HUES48 (cell line): Measurements from ENCODE around the gene ATXN7L1.
A peak's percentile ranks its signal among the peaks of the same experiment; 100 is the strongest.
"Not testable (repeated sequence)": the region's sequence is repeated elsewhere in the genome, so short reads cannot be mapped to it uniquely, and the experiment has no call there.

Source experiments
- H3K27ac ChIP-seq: one replicate; pipeline ENCODE4 v1.7.0; 2013; ENCODE audit warnings: low read depth, low read length, inconsistent platforms
- H3K27me3 ChIP-seq: 2 replicates; pipeline ENCODE4 v1.6.1; 2013; ENCODE audit warnings: mild to moderate bottlenecking, low read length; ENCODE audit not compliant: control insufficient read depth, insufficient read depth
- H3K36me3 ChIP-seq: 2 replicates; pipeline ENCODE4 v1.6.1; 2013; ENCODE audit warnings: low read length; ENCODE audit not compliant: control insufficient read depth, insufficient read depth
- H3K4me1 ChIP-seq: 2 replicates; pipeline ENCODE4 v1.6.1; 2013; ENCODE audit warnings: mild to moderate bottlenecking, low read length; ENCODE audit not compliant: control insufficient read depth, insufficient read depth
- H3K4me3 ChIP-seq: 2 replicates; pipeline ENCODE4 v1.5.1; 2013; ENCODE audit warnings: mild to moderate bottlenecking, low read depth, low read length
- H3K9ac ChIP-seq: 2 replicates; pipeline ENCODE4 v1.6.1; 2013; ENCODE audit warnings: mild to moderate bottlenecking, low read depth, low read length, moderate library complexity
- H3K9me3 ChIP-seq: 2 replicates; pipeline ENCODE4 v1.6.1; 2013; ENCODE audit warnings: low read length; ENCODE audit not compliant: control insufficient read depth, insufficient read depth

The ATXN7L1 gene

DNA sequence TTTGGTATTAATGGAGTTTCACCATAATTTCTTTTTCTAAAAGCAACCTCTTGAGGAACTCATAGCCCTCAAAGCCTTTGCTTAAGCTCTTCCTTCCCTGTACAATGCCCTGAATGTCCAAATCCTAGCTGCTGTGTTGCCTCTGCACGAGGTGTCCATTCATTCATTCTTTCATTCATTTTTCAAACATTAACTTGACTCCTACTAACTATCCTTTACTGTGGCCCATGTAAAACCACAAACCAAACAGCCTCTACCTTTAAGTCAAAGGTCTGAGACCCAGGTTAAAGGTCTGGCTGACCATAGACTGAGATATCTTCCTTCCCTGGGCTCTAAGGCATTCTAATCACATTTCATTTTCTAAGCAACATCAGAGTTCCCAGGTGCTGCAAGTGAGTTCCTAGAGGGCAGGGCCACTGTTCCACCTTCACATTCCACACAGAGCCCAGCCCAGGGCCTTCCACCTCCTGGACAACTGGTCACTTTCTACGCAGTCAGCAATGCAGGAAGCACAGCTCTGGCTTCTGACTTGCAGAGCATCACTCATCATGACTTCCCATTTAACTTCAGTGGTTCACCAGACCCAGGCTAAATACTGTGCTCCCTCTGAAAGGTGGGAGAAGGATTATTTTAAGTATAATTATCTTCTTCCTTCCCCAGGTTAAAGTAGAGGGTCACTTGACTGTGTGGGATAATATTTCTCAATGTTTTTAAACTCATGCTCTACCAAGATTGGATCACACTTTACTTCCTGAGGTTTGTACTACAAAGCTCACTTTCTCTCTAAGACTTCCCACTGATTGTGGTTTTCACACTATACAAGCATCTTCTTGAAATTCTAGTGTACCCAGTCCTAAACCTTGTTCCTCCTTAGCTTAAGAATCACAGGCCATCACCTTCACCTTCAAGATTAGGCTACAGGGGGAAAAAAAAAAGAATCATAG, 19.1 kb downstream of the ATXN7L1 start:
- Histone ChIP-seq H3K36me3 (no peaks in the 10 kb centered on the region), H3K4me1 (peaks cover 16% of the 10 kb centered on the region), H3K9me3 (no peaks in the 10 kb centered on the region), H3K27me3 (no peaks in the 10 kb centered on the region), H3K9ac (no peak overlapping the region), H3K4me3 (no peak overlapping the region), H3K27ac (no peak overlapping the region)

DNA sequence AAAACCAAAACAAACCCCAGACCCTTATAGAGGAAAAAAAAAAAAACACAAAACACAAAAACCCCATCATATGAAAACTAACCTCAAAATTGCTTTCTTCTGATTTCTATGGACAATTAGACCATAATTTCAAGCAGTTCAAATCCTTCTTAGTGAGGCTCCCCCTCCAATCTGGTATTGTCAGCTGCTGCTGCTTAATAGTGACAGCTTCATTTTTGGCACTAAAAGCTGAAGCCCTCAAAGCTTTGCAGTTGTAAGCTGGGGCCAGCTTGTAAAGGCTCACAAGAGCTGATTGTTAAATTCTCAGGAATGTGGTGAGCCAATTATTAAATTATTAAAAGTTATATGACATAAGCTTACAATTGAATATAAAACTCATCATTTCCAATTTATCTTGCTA, 21.9 kb downstream of the ATXN7L1 start:
- Histone ChIP-seq H3K27ac (no peak overlapping the region), H3K27me3 (no peaks in the 10 kb centered on the region), H3K9me3 (no peaks in the 10 kb centered on the region), H3K4me3 (no peak overlapping the region), H3K36me3 (no peaks in the 10 kb centered on the region), H3K4me1 (peaks cover 29% of the 10 kb centered on the region), H3K9ac (no peak overlapping the region)

DNA sequence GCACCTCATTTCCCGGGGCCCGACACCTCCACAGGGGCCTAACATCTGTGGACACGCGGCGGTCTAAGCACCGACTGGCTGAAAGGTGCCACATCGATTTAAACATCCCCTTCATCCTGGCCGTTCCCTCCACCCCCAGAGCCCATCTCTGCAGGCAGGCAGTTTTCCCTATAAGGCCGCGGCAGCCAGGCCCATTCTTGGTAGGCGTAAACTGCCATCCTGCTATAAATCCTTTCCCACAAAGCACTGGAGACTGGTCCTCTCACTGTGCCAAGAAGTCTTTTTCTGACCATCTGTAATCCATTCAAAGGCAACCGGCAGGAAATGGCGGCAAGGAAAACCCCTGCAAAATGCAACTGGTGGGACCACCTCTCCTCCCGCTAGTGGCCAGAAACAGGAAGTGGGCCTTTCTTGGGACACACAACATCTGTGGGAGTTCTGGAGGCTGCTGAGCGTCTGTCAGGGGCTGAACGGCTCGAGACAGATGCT, 22.4 kb downstream of the ATXN7L1 start:
- Histone ChIP-seq H3K9me3 (no peaks in the 10 kb centered on the region), H3K27me3 (no peaks in the 10 kb centered on the region), H3K9ac (no peak overlapping the region), H3K4me1 (peaks cover 34% of the 10 kb centered on the region), H3K4me3 (no peak overlapping the region), H3K36me3 (no peaks in the 10 kb centered on the region), H3K27ac (no peak overlapping the region)

DNA sequence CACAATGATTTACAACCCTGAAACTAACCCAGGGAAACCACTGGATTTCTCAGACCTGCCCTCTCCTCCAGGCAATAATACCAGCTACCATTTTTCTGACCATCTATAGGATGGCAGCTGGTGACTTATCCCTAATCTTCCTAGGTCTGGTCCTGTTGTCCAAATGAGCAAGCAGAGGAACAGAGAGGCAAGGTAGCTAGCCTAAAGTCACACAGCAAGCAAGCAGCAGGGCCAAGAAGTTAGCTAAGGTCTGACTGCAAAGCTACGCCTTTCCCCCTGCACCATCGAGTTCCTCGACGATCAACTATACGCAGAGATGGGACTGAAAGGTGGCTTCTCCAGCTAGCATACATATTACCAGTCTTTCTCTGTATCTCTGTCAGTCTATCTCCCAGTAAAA, 25.3 kb downstream of the ATXN7L1 start:
- H3K9ac ChIP-seq, result no peak overlapping the region
- no peaks in the 10 kb centered on the region for H3K36me3 ChIP-seq
- H3K27me3 ChIP-seq, result no peaks in the 10 kb centered on the region
- peaks cover 41% of the 10 kb centered on the region for H3K4me1 ChIP-seq
- no peaks in the 10 kb centered on the region for H3K9me3 ChIP-seq
- H3K4me3 ChIP-seq, result no peak overlapping the region
- H3K27ac ChIP-seq, result no peak overlapping the region

DNA sequence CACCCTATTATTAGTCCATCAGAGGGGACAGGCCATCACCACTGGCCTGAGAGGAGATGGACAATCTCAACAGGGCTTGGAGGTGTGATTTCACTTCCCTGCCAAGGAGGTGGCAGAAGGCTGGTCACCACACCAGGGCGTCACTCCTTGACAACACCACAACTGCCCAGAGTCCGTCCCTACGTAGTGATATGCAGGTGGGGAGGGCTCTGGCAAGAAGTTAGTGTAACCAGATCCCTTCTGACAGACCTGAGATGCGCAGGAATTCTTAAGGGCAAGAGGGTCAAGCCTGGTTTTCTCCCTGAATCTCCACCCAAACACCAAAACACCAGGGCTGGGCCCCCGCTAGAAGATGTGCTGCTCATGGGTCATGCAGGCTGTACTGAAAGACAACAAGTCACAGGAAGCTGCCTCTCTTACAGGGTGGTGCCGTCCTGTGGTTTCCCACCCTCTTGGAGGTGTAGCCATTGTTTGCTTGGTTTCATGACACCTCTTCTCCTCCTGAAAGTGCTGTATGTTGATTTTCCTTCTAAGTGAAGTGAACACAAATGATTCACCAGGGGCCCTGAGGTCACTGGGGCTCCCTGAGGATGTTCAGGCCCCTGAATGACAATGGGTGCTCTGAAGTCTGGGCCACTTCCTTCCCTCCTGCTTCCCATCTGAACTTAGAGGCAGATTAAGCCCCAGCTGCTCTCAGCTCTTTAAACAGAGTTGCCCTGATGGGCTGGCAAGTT, 27.1 kb downstream of the ATXN7L1 start:
- no peaks in the 10 kb centered on the region for H3K36me3 ChIP-seq
- no peak overlapping the region for H3K4me3 ChIP-seq
- H3K27ac ChIP-seq, result peak overlapping the region; percentile 96
- peaks cover 41% of the 10 kb centered on the region for H3K4me1 ChIP-seq
- H3K27me3 ChIP-seq, result no peaks in the 10 kb centered on the region
- H3K9me3 ChIP-seq, result no peaks in the 10 kb centered on the region
- H3K9ac ChIP-seq, result no peak overlapping the region

DNA sequence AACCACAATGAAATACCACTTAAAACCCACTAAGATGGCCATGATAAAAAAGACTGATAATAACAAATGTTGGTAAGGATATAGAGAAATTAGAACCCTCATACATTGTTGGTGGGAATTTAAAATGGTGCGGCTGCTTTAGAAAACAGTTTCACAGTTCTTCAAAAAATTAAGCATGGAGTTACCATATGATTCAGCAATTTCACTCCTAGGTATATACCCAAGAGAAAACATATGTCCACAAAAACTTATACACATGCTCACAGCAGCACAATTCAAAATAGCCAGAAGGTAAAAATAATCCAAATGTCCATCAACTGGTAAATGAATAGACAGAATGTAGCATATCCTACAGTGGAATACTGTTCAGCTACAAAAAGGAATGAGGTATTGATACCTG, 30.0 kb downstream of the ATXN7L1 start:
- no peaks in the 10 kb centered on the region for H3K27me3 ChIP-seq
- H3K36me3 ChIP-seq, result no peaks in the 10 kb centered on the region
- H3K4me3 ChIP-seq, result no peak overlapping the region
- peaks cover 31% of the 10 kb centered on the region for H3K4me1 ChIP-seq
- H3K27ac ChIP-seq, result no peak overlapping the region
- H3K9me3 ChIP-seq, result no peaks in the 10 kb centered on the region
- no peak overlapping the region for H3K9ac ChIP-seq

- peaks cover 19% of the 10 kb centered on the region for H3K4me1 ChIP-seq
- H3K27ac ChIP-seq, H3K9ac ChIP-seq, H3K36me3 ChIP-seq, H3K4me3 ChIP-seq, H3K9me3 ChIP-seq, H3K27me3 ChIP-seq: not testable (repeated sequence)
These were observed 31.7 kb downstream of the ATXN7L1 start for GRCh38 chr7:105844681-105845080.

GRCh38 chr7:105841866-105842265, 34.5 kb downstream of the ATXN7L1 start:
- Histone ChIP-seq H3K27ac (no peak overlapping the region), H3K4me1 (peaks cover 33% of the 10 kb centered on the region), H3K9me3 (no peaks in the 10 kb centered on the region), H3K4me3 (no peak overlapping the region), H3K27me3 (no peaks in the 10 kb centered on the region), H3K9ac (no peak overlapping the region), H3K36me3 (no peaks in the 10 kb centered on the region)

DNA sequence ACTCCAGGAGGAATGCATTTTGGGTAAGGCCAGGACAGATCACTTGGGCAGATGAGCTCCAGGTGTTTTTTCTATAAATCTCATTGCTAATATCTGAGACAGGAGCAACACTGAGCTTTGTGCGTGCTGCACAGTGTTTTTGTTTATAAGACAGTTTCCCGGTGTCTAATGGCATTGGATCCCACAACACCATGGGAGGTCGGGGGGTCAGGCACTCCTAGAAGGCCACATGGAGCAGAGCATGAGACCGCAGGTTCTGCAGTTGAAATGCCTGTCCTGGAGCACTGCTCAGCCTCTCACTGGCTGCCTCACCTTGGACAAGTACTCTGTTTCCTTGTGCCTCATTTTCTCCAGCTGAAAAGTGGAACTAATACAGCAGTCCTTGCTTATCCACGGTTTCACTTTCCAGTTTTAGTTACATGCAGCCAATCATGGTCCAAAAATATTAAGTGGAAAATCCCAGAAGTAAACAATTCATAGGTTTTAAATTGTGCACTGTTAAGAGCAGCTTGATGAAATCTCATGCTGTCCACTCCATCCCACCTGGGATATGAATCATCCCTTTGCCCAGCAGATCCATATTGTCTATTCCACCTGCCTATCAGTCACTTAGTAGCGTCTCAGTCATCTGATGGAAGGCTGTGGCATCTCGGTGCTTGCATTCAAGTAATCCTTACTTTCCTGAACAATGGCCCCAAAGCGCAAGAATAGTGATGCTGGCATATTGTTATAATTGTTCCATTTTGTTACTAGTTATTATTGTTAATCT, 35.2 kb downstream of the ATXN7L1 start:
- Histone ChIP-seq H3K4me1 (peaks cover 37% of the 10 kb centered on the region), H3K9ac (no peak overlapping the region), H3K36me3 (no peaks in the 10 kb centered on the region), H3K4me3 (no peak overlapping the region), H3K27me3 (no peaks in the 10 kb centered on the region), H3K9me3 (no peaks in the 10 kb centered on the region), H3K27ac (no peak overlapping the region)

GRCh38 chr7:105839266-105839665, 37.1 kb downstream of the ATXN7L1 start:
- H3K4me1 ChIP-seq, result peaks cover 43% of the 10 kb centered on the region
- no peak overlapping the region for H3K9ac ChIP-seq
- H3K27ac ChIP-seq, result no peak overlapping the region
- no peaks in the 10 kb centered on the region for H3K9me3 ChIP-seq
- no peak overlapping the region for H3K4me3 ChIP-seq
- H3K27me3 ChIP-seq, result no peaks in the 10 kb centered on the region
- no peaks in the 10 kb centered on the region for H3K36me3 ChIP-seq
